H9 (cell line): ENCODE results near the gene NUDT16L1. TPM values are rescaled to one million over a fixed set of nuclear protein-coding genes. Genes with fewer than 3 reads are reported as not detected.

Experiments
- DNase-seq: peaks from one replicate; pipeline ENCODE4 v3.0.0-alpha.2; 2017
- H2AFZ ChIP-seq: one replicate; pipeline ENCODE4 v1.6.1; 2013; ENCODE audit warnings: mild to moderate bottlenecking, low read length, control low read depth, moderate library complexity
- H2AK5ac ChIP-seq: 2 replicates; pipeline ENCODE4 v1.6.1; 2013; ENCODE audit warnings: low read length, control low read depth, mixed read lengths; ENCODE audit not compliant: insufficient read length
- H2BK120ac ChIP-seq: one replicate; pipeline ENCODE4 v1.6.1; 2013; ENCODE audit warnings: low read depth, mild to moderate bottlenecking, low read length, control low read depth, inconsistent platforms; ENCODE audit not compliant: poor library complexity, severe bottlenecking
- H2BK12ac ChIP-seq: 2 replicates; pipeline ENCODE4 v1.6.1; 2013; ENCODE audit warnings: low read length, control low read depth, mixed read lengths, low read depth; ENCODE audit not compliant: insufficient read length
- H2BK15ac ChIP-seq: 2 replicates; pipeline ENCODE4 v1.6.1; 2013; ENCODE audit warnings: low read depth, low read length, control low read depth
- H2BK20ac ChIP-seq: one replicate; pipeline ENCODE4 v1.6.1; 2013; ENCODE audit warnings: low read depth, mild to moderate bottlenecking, low read length, control low read depth, inconsistent platforms; ENCODE audit not compliant: poor library complexity, severe bottlenecking
- H2BK5ac ChIP-seq: 2 replicates; pipeline ENCODE4 v1.6.1; 2013; ENCODE audit warnings: low read length, control low read depth, mixed read lengths; ENCODE audit not compliant: insufficient read length
- H3K14ac ChIP-seq: 2 replicates; pipeline ENCODE4 v1.6.1; 2013; ENCODE audit warnings: low read length, control low read depth; ENCODE audit not compliant: insufficient read depth
- H3K18ac ChIP-seq: 2 replicates; pipeline ENCODE4 v1.6.1; 2013; ENCODE audit warnings: low read depth, mild to moderate bottlenecking, mixed read lengths, low read length, control low read depth; ENCODE audit not compliant: insufficient read length
- H3K23ac ChIP-seq: 2 replicates; pipeline ENCODE4 v1.6.1; 2013; ENCODE audit warnings: low read length, control low read depth, mixed read lengths, low read depth; ENCODE audit not compliant: insufficient read length
- H3K23me2 ChIP-seq: 2 replicates; pipeline ENCODE4 v1.6.1; 2013; ENCODE audit warnings: low read depth, mild to moderate bottlenecking, mixed read lengths, low read length, control low read depth; ENCODE audit not compliant: insufficient read length, poor library complexity, severe bottlenecking
- H3K27ac ChIP-seq: 2 replicates; pipeline ENCODE4 v1.5.1; 2013; ENCODE audit warnings: low read length, control low read depth, mixed read lengths, low read depth; ENCODE audit not compliant: insufficient read length
- H3K27me3 ChIP-seq: 2 replicates; pipeline ENCODE4 v1.6.1; 2013; ENCODE audit warnings: low read length, control low read depth, inconsistent platforms; ENCODE audit not compliant: insufficient read depth
- H3K4ac ChIP-seq: 2 replicates; pipeline ENCODE4 v1.6.1; 2013; ENCODE audit warnings: low read depth, mild to moderate bottlenecking, control low read depth, inconsistent platforms, low read length, moderate library complexity
- H3K4me1 ChIP-seq: 2 replicates; pipeline ENCODE4 v1.6.1; 2013; ENCODE audit warnings: low read length, control low read depth, inconsistent platforms; ENCODE audit not compliant: insufficient read depth
- H3K4me2 ChIP-seq: 2 replicates; pipeline ENCODE4 v1.6.1; 2013; ENCODE audit warnings: low read length, control low read depth, mixed read lengths; ENCODE audit not compliant: insufficient read length, insufficient read depth
- H3K56ac ChIP-seq: 2 replicates; pipeline ENCODE4 v1.6.1; 2013; ENCODE audit warnings: low read depth, mild to moderate bottlenecking, mixed read lengths, low read length, control low read depth; ENCODE audit not compliant: insufficient read length
- H3K79me1 ChIP-seq: 2 replicates; pipeline ENCODE4 v1.6.1; 2013; ENCODE audit warnings: low read depth, mild to moderate bottlenecking, moderate library complexity, low read length, control low read depth, inconsistent platforms; ENCODE audit not compliant: insufficient read depth, poor library complexity, severe bottlenecking
- H3K79me2 ChIP-seq: 2 replicates; pipeline ENCODE4 v1.6.1; 2013; ENCODE audit warnings: low read length, control low read depth, inconsistent platforms; ENCODE audit not compliant: insufficient read depth
- H3K9ac ChIP-seq: 2 replicates; pipeline ENCODE4 v1.6.1; 2013; ENCODE audit warnings: low read length, control low read depth, mixed read lengths; ENCODE audit not compliant: insufficient read length; ENCODE audit errors: extremely low read depth
- H3K9me3 ChIP-seq: one replicate; pipeline ENCODE4 v1.6.1; 2013; ENCODE audit warnings: low read depth, low read length, inconsistent platforms; ENCODE audit not compliant: control insufficient read depth
- H3T11ph ChIP-seq: one replicate; pipeline ENCODE4 v1.6.1; 2013; ENCODE audit warnings: mild to moderate bottlenecking, low read length, control low read depth, inconsistent platforms
- H4K20me1 ChIP-seq: one replicate; pipeline ENCODE4 v1.6.1; 2013; ENCODE audit not compliant: control insufficient read depth, insufficient read length, insufficient read depth
- H4K5ac ChIP-seq: 2 replicates; pipeline ENCODE4 v1.6.1; 2013; ENCODE audit warnings: low read depth, mild to moderate bottlenecking, mixed read lengths, low read length, control low read depth; ENCODE audit not compliant: insufficient read length
- H4K8ac ChIP-seq: replicated peaks from 2 replicates; pipeline ENCODE4 v1.6.1; 2013; ENCODE audit warnings: low read length, control low read depth, mixed read lengths, low read depth; ENCODE audit not compliant: insufficient read length
- H4K91ac ChIP-seq: 2 replicates; pipeline ENCODE4 v1.6.1; 2013; ENCODE audit warnings: low read depth, mild to moderate bottlenecking, moderate library complexity, mixed read lengths, low read length, control low read depth; ENCODE audit not compliant: insufficient read length
- H3K27ac Mint-ChIP-seq, 3 experiments: 2 replicates in 2 of 3; 3 replicates in 1 of 3; pipeline ENCODE4 v1.8.0; 2020 to 2021; ENCODE audit warnings: mixed read lengths in 3 of 3, mild to moderate bottlenecking in 1 of 3, moderate library complexity in 1 of 3
- H3K27me3 Mint-ChIP-seq: 2 replicates; pipeline ENCODE4 v1.8.0; 2021; ENCODE audit warnings: low read depth, mild to moderate bottlenecking, moderate library complexity, mixed read lengths
- H3K36me3 Mint-ChIP-seq, 3 experiments: 2 replicates in 2 of 3; 3 replicates in 1 of 3; pipeline ENCODE4 v1.8.0; 2020 to 2021; ENCODE audit warnings: low read depth in 3 of 3, mixed read lengths in 3 of 3; ENCODE audit not compliant: insufficient read depth in 1 of 3
- H3K4me1 Mint-ChIP-seq, 2 experiments: 2 replicates each; pipeline ENCODE4 v1.8.0; 2020; ENCODE audit warnings: mixed read lengths in 2 of 2
- H3K4me3 Mint-ChIP-seq, 2 experiments: 2 replicates in 1 of 2; 3 replicates in 1 of 2; pipeline ENCODE4 v1.8.0; 2020 to 2021; ENCODE audit warnings: mild to moderate bottlenecking in 2 of 2, mixed read lengths in 2 of 2, moderate library complexity in 1 of 2
- H3K9me3 Mint-ChIP-seq, 2 experiments: 2 replicates in 1 of 2; 3 replicates in 1 of 2; pipeline ENCODE4 v1.8.0; 2020; ENCODE audit warnings: mild to moderate bottlenecking in 2 of 2, mixed read lengths in 2 of 2, moderate library complexity in 1 of 2
- WGBS: extraction: QIAGEN DNeasy Blood & Tissue Kit; methylation state at CpG from one replicate; pipeline ENCODE4 v1.1.7; 2013; ENCODE audit warnings: missing lambda C conversion rate, low lambda C conversion rate, mixed read lengths; ENCODE audit not compliant: insufficient read length; ENCODE audit errors: extremely low coverage; 5-methylcytosine and 5-hydroxymethylcytosine counted together
- total RNA-seq: library from RNA; stranded (reverse); gene quantifications from 2 replicates; pipeline ENCODE4 v1.2.1, GENCODE V29; 2021
- TF ChIP-seq, protein P1 (sequence below): fragments of 200-600 bp; sonication (generic); conservative IDR thresholded peaks from 3 replicates; pipeline ENCODE4 v1.8.0; 2021; ENCODE audit warnings: antibody characterized with exemption, mild to moderate bottlenecking

NUDT16L1 gene
- total RNA-seq, 1 experiment from 2014 or later, result 49.4 TPM

DNA sequence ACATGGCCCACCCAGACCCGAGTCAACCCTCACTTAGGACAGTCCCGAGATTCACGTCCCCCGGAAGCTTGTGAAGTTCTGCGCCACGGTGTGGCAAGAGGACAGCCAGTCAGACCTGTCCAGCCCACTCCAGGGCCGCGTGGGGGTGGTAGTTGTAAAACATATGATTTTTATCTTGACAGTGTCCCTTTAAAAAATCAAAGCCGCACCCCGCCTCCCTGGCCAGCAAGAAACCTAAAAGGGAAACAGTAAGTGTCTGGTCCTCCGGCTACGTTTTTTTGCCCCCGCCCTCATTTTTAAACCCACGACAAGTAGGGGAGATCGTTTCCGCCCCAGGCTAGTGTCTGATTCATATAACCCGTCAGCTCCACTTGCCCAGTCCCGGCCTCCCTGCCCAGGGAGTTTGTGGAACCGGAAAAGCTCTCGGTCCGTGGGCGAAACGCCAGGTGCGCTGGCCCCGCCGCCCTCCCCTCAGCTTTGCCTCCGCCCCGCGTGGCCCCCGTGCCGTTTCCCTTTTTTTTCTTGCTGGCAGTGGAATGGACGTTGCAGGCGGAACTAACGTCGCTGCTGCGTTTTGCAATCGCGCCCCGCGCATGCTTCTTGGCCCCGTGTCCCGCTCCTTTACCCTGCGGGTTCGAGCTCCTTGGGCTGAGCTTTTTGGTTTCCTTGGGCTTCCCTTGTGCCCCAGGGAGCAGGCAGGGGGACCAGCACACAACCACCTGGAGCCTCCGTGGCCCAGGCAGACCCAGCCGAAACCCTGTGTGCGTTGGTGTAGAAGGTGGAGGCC is 13.3 kb upstream of the NUDT16L1 start:
- no peak for DNase-seq

More for the DNA sequence above, 13.3 kb upstream of the NUDT16L1 start:
- Histone ChIP-seq H4K20me1 (no peaks in the 10 kb centered on the region), H4K8ac (no peak overlapping the region), H3K9ac (no peak overlapping the region), H3K23ac (no peak overlapping the region), H3K79me1 (no peaks in the 10 kb centered on the region), H3K23me2 (no peaks in the 10 kb centered on the region), H2BK12ac (no peak overlapping the region), H3K4me1 (no peaks in the 10 kb centered on the region; the same call in 1 of the 2 replicates), H3K56ac (no peak overlapping the region), H3K79me2 (no peaks in the 10 kb centered on the region), H2BK20ac (no peak overlapping the region), H3K18ac (no peak overlapping the region), H3K27me3 (no peaks in the 10 kb centered on the region), H4K91ac (no peak overlapping the region), H3K27ac (no peak overlapping the region), H3K4ac (no peak overlapping the region), H3K14ac (no peak overlapping the region; the same call in 1 of the 2 replicates), H4K5ac (no peak overlapping the region), H3K4me2 (no peak overlapping the region), H2BK15ac (no peak overlapping the region), H2AK5ac (no peak overlapping the region), H2BK5ac (no peak overlapping the region), H3T11ph (no peak overlapping the region), H2AFZ (no peak overlapping the region), H3K9me3 (no peaks in the 10 kb centered on the region), H2BK120ac (no peak overlapping the region)
- WGBS, result no CpG with 5 or more reads among the region's 47 CpGs
- Mint-ChIP-seq H3K36me3 (peaks cover 2 to 31% (median 8%) of the 10 kb centered on the region in 3 experiments; a peak in 5 of 7 replicates), H3K27me3 (no peaks in the 10 kb centered on the region), H3K9me3 (no peaks in the 10 kb centered on the region), H3K4me1 (peaks cover 2 to 8% of the 10 kb centered on the region in 2 experiments; a peak in 3 of 4 replicates), H3K4me3 (no peak overlapping the region), H3K27ac (peak overlapping the region in 1 of 3 experiments; percentile 43; a peak in 1 of 7 replicates)
- TF ChIP-seq, protein P1, sequence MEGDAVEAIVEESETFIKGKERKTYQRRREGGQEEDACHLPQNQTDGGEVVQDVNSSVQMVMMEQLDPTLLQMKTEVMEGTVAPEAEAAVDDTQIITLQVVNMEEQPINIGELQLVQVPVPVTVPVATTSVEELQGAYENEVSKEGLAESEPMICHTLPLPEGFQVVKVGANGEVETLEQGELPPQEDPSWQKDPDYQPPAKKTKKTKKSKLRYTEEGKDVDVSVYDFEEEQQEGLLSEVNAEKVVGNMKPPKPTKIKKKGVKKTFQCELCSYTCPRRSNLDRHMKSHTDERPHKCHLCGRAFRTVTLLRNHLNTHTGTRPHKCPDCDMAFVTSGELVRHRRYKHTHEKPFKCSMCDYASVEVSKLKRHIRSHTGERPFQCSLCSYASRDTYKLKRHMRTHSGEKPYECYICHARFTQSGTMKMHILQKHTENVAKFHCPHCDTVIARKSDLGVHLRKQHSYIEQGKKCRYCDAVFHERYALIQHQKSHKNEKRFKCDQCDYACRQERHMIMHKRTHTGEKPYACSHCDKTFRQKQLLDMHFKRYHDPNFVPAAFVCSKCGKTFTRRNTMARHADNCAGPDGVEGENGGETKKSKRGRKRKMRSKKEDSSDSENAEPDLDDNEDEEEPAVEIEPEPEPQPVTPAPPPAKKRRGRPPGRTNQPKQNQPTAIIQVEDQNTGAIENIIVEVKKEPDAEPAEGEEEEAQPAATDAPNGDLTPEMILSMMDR, result no peak
